CMK (cell line): ENCODE data around the gene METTL27.
"Not testable (repeated sequence)": the region's sequence is repeated elsewhere in the genome, so short reads cannot be mapped to it uniquely, and the experiment has no call there.

Experiments used
- DNase-seq: peaks from one replicate; pipeline ENCODE4 v3.0.0-alpha.2; 2010; ENCODE audit warnings: low read depth

METTL27 gene

DNA sequence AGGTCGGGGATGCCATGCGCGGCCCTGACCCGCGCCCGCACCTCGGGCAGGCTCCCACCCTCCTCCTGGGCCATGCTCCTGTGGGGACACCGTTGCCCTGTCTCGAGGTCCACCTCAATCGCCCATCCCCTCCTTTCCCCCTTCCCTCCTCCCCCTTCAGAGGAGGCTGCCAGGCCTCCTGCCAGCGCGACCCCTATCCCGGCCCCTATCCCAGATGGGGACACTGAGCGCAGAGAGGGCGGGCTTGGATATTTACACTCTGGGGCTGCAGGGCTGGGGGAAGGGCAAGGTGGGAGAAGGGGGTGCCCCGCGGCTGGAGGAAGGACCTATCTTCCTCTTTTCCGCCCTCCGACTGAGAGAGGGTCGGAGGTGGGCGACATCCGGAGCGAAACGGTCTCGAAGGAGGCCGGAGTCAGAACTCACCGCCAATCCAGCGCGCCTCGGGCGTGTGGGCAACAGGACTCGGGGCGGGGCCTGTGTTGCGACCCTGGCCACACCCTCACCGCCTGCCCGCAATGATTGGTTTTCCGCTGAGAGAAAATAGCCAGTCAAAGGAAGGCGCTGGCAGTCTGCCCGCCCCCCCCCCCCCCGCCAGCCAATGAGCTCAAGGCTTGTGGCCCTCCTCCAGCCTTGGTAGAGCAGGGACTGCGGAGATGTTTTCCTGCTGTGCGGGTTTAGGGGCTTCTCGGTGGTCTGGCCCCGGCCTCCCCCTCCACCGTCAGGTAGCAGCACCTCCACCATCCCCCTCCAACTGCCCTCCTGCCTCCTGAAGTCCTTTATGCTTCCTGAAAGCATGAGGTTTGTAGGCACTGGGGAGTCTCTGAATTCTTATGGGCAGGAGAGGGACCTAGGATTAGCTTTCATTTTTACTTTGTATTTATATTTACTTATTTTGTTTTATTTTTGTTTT is at the start of gene METTL27:
METTL27 (minus strand) TSS at position 450 of the 910 bp plus-strand sequence; CDS start at position 74, 376 bp downstream.
- DNase-seq = peak; percentile 70

GRCh38 chr7:73891178-73891885 is 49.0 kb upstream of the METTL27 start:
- no peak for DNase-seq

DNA sequence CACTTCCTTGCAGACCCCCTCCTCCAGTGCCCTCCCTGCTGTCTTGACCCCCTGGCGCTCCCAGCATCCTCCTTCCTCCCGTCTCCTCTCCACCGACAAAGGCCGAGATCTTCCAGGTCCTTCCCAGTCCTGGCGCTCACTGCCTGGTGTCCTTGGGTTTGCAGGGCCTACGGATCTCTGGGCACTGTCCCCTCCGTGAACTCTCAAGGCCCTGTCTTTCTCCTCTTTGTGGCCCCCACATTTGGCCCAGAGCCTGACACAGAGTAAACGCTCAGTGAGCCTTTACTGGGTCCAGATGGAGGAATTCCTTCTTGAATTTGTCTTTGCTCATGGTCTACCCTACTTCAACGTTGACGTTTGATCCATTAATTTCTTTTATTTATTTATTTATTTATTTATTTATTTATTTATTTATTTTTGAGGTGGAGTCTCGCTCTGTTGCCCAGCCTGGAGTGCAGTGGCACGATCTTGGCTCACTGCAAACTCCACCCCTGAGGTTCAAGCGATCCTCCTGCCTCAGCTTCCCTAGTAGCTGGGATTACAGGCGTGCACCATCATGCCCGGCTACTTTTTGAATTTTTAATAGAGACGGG is 48.3 kb upstream of the METTL27 start:
- no peak for DNase-seq

DNA sequence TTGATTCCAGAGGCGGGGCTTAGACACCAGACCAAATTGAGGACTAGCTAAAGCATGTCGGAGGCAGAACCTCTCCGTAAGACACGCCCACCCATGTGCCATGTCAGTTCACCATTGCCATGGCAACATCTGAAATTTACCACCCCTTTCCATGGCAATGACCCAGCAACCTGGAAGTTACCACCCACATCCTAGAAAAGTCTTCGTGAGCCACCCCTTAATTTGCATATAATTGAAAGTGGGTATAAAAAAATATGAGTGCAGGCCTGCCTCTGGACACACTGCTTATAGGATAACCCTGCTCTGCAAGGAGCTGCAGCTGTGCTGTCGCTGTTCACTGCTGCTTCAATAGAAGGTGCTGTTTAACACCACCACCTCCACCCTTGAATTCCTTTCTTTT is 46.6 kb upstream of the METTL27 start:
- no peak for DNase-seq

GRCh38 chr7:73887762-73888161 is 45.4 kb upstream of the METTL27 start:
- DNase-seq = no peak

GRCh38 chr7:73885975-73886798 is 43.9 kb upstream of the METTL27 start:
- DNase-seq = peak; percentile 88

GRCh38 chr7:73885433-73885974 is 43.2 kb upstream of the METTL27 start:
- DNase-seq = no peak

- DNase-seq = not testable (repeated sequence)
Observed at GRCh38 chr7:73884867-73885422, 42.6 kb upstream of the METTL27 start.

- no peak for DNase-seq
Observed at GRCh38 chr7:73882047-73882402, 39.7 kb upstream of the METTL27 start.

DNA sequence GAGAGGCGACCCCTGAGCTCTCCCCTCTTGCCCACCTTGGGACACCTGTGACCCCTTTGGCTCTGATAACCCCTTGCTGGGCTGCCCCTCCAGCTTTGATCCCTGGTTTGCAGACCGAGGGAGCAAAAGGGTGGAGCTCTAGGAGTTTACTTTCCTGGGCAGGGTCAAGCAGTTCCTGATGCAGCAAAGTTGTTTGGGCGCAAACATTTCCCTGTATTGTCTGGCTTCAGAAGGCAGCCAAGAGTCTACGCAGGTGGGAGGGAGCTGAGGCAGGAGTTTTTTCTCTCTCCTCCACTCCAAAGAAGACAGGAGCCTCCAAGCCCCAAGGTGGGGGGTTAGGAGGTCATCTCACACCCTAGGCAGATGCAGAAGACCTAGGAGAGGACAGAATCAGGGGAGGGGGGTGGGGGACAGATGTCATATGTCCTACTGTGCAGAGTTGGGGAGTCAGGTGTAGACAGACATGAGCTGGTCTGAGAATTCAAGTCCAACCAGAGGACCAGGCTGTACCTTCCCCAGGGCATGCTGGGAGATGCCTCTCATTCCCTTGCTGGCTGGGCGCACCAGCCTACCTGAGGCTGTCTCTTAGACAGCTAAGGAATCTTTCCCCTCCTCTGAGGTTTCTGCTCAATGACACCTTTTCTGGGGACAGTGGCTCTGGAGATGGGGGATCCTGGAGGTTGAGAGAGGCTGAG is 39.2 kb upstream of the METTL27 start:
- no peak for DNase-seq

GRCh38 chr7:73880755-73881328 is 38.5 kb upstream of the METTL27 start:
- DNase-seq = no peak

DNA sequence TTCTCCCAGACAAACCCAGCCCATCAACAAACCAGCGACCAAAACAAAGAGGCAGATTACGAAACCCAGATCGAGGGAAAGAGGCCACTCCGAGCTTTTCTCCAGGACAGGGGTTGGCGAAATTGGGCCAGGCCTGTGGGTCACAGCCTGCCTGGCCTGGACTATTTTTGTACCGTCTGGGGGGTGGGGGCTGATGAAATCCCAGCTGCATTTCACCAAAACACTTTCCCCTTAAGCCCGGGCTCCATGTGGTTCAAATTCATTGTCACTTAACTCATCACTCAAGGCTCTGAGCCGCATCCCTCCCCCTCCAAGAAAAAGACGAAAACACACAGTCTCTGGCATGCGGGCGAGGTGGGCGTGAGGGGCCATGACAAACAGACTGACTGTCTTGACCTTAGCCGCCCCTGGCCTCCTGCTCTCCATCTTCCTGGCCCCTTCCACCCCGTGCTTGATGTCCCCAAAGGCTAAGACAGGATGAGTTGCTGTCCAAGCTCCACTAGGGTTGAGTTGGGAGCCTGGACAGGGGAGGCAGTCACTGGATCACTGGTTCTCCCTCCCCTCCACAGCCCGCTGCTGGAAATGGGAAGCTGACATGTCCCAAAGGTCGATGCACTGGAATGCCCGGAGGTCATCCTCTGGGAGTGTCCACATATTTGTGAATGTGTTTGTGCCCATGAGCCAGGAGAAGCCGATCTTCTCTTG is 37.8 kb upstream of the METTL27 start:
- DNase-seq = no peak

GRCh38 chr7:73876973-73877372 is 34.7 kb upstream of the METTL27 start:
- no peak for DNase-seq

GRCh38 chr7:73876361-73876760 is 34.0 kb upstream of the METTL27 start:
- DNase-seq = no peak

- no peak for DNase-seq
Observed at GRCh38 chr7:73872056-73872908, 30.0 kb upstream of the METTL27 start.

GRCh38 chr7:73871163-73872011 is 29.1 kb upstream of the METTL27 start:
- DNase-seq = no peak

DNA sequence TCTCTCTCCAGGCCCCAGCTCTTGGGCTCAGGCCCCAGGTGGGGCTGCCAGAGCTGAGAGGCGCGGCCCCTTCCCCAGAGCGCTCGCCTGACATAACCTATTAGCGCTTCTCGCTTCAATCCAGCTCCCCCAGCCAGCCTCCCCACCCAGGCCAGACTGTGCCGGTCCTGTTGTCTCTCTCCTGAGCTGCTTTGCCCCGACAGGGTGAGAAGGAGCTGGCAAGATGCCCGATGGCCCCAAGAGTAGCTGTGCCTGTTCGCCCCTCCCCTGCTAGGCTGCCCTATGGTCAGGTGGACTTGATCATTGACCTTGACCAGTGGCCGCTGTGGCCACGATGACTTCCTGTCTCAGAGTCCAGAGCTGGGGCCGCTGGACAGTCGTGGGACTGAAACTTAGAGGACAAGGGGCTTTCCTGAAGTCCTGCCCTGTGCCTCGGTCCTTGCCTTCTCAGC is 27.8 kb upstream of the METTL27 start:
- DNase-seq = no peak
